ENCODE results near the gene SNRNP25.

The SNRNP25 gene

GRCh38 chr16:78444-79150, 25.0 kb downstream of the SNRNP25 start:
- DNase-seq (ENCODE audit: low spot score) = peak; percentile 61

GRCh38 chr16:79151-80054, 25.8 kb downstream of the SNRNP25 start:
- DNase-seq (ENCODE audit: low spot score) = no peak

- no peak for DNase-seq (ENCODE audit: low spot score)
Observed at GRCh38 chr16:83060-83603, 29.5 kb downstream of the SNRNP25 start.

- no peak for DNase-seq (ENCODE audit: low spot score)
Observed at GRCh38 chr16:83781-84615, 30.4 kb downstream of the SNRNP25 start.

GRCh38 chr16:84718-85406, 31.2 kb downstream of the SNRNP25 start:
- peak; percentile 90 for DNase-seq (ENCODE audit: low spot score)

GRCh38 chr16:85407-85782, 31.8 kb downstream of the SNRNP25 start:
- no peak for DNase-seq (ENCODE audit: low spot score)

- DNase-seq (ENCODE audit: low spot score) = no peak
Observed at GRCh38 chr16:85865-86264, 32.2 kb downstream of the SNRNP25 start.

- no peak for DNase-seq (ENCODE audit: low spot score)
Observed at GRCh38 chr16:86483-86952, 32.9 kb downstream of the SNRNP25 start.

- no peak for DNase-seq (ENCODE audit: low spot score)
Observed at GRCh38 chr16:88613-89012, 35.0 kb downstream of the SNRNP25 start.

- no peak for DNase-seq (ENCODE audit: low spot score)
Observed at GRCh38 chr16:89391-90302, 36.0 kb downstream of the SNRNP25 start.

GRCh38 chr16:91484-91883, 37.9 kb downstream of the SNRNP25 start:
- no peak for DNase-seq (ENCODE audit: low spot score)

GRCh38 chr16:92431-93339, 39.1 kb downstream of the SNRNP25 start:
- DNase-seq (ENCODE audit: low spot score) = no peak

- no peak for DNase-seq (ENCODE audit: low spot score)
Observed at GRCh38 chr16:94918-95265, 41.3 kb downstream of the SNRNP25 start.

- peak; percentile 86 for DNase-seq (ENCODE audit: low spot score)
Observed at GRCh38 chr16:96935-97381, 43.3 kb downstream of the SNRNP25 start.

GRCh38 chr16:97822-98221, 44.2 kb downstream of the SNRNP25 start:
- DNase-seq (ENCODE audit: low spot score) = no peak

- no peak for DNase-seq (ENCODE audit: low spot score)
Observed at GRCh38 chr16:100989-101388, 47.4 kb downstream of the SNRNP25 start.

GRCh38 chr16:101586-101985, 48.0 kb downstream of the SNRNP25 start:
- no peak for DNase-seq (ENCODE audit: low spot score)

GRCh38 chr16:102060-102855, 48.6 kb downstream of the SNRNP25 start:
- DNase-seq (ENCODE audit: low spot score) = no peak

All from RKO (cell line).